Keratinocyte (primary cell): ENCODE measurements around the gene F12. TPM values are rescaled to one million over a fixed set of nuclear protein-coding genes. Genes with fewer than 3 reads are reported as not detected.

Source experiments
- DNase-seq: peaks from one replicate; pipeline ENCODE4 v3.0.0-alpha.2; 2011; ENCODE audit warnings: low read depth, missing footprints, low spot score
- FAIRE-seq: peaks from 2 replicates; lab custom pipeline; 2011; peaks lifted over from hg19 to GRCh38; lab: Jason Lieb, UNC
- H2AFZ ChIP-seq: 2 replicates; pipeline ENCODE4 v1.6.0; 2012; ENCODE audit warnings: low read length, control low read depth, inconsistent platforms; ENCODE audit not compliant: control insufficient read depth
- H3K27ac ChIP-seq: 2 replicates; pipeline ENCODE4 v1.5.1; 2011; ENCODE audit warnings: low read length; ENCODE audit not compliant: control insufficient read depth, insufficient read depth
- H3K27me3 ChIP-seq: 3 replicates; pipeline ENCODE4 v1.6.0; 2011; ENCODE audit warnings: low read length; ENCODE audit not compliant: control insufficient read depth, insufficient read depth; ENCODE audit errors: extremely low read depth
- H3K36me3 ChIP-seq, 2 experiments: 2 replicates in 1 of 2; 3 replicates in 1 of 2; pipeline ENCODE4 v1.5.1; 2011; ENCODE audit warnings: low read length in 2 of 2, mild to moderate bottlenecking in 1 of 2; ENCODE audit not compliant: control insufficient read depth in 2 of 2, insufficient read depth in 2 of 2; ENCODE audit errors: extremely low read depth in 1 of 2
- H3K4me1 ChIP-seq: 3 replicates; pipeline ENCODE4 v1.5.1; 2011; ENCODE audit warnings: low read length; ENCODE audit not compliant: control insufficient read depth, insufficient read depth; ENCODE audit errors: extremely low read depth
- H3K4me2 ChIP-seq: 3 replicates; pipeline ENCODE4 v1.6.0; 2011; ENCODE audit warnings: low read depth, low read length; ENCODE audit not compliant: control insufficient read depth, insufficient read depth; ENCODE audit errors: extremely low read depth
- H3K4me3 ChIP-seq, 3 experiments: fragments of 200-600 bp in 1 of 3; sonication (generic) in 1 of 3; 2 replicates in 2 of 3; 3 replicates in 1 of 3; pipeline ENCODE4 v1.5.1; 2011 to 2016; ENCODE audit warnings: low read length in 3 of 3, mild to moderate bottlenecking in 3 of 3, control low read depth in 2 of 3, inconsistent platforms in 1 of 3, low read depth in 1 of 3, mixed read lengths in 1 of 3, mixed run types in 1 of 3, moderate library complexity in 1 of 3; ENCODE audit not compliant: control insufficient read depth in 2 of 3, insufficient read depth in 2 of 3; ENCODE audit errors: extremely low read depth in 1 of 3
- H3K79me2 ChIP-seq: 2 replicates; pipeline ENCODE4 v1.6.0; 2012; ENCODE audit warnings: low read length; ENCODE audit not compliant: control insufficient read depth, insufficient read depth
- H3K9ac ChIP-seq: 3 replicates; pipeline ENCODE4 v1.6.0; 2011; ENCODE audit warnings: low read length; ENCODE audit not compliant: control insufficient read depth, insufficient read depth; ENCODE audit errors: extremely low read depth
- H3K9me1 ChIP-seq: 3 replicates; pipeline ENCODE4 v1.6.0; 2011; ENCODE audit warnings: low read length; ENCODE audit not compliant: control insufficient read depth, insufficient read depth; ENCODE audit errors: extremely low read depth
- H3K9me3 ChIP-seq: 2 replicates; pipeline ENCODE4 v1.5.1; 2012; ENCODE audit warnings: low read depth, low read length; ENCODE audit not compliant: control insufficient read depth
- H4K20me1 ChIP-seq: 3 replicates; pipeline ENCODE4 v1.6.0; 2011; ENCODE audit warnings: low read length; ENCODE audit not compliant: control insufficient read depth, insufficient read depth; ENCODE audit errors: extremely low read depth
- CTCF ChIP-seq, 3 experiments: IDR thresholded peaks in 1 of 3; conservative IDR thresholded peaks in 1 of 3; optimal IDR thresholded peaks in 1 of 3; 2 replicates in 2 of 3; 3 replicates in 1 of 3; pipeline versions ENCODE3 to v1.5.1; 2011; ENCODE audit warnings: low read length in 3 of 3, mild to moderate bottlenecking in 3 of 3, moderate library complexity in 2 of 3, control low read depth in 1 of 3, inconsistent platforms in 1 of 3; ENCODE audit not compliant: insufficient read depth in 2 of 3; ENCODE audit errors: extremely low read depth in 1 of 3
- EZH2 ChIP-seq: IDR thresholded peaks from one replicate; pipeline ENCODE4 v1.6.1; 2012; ENCODE audit warnings: inconsistent platforms, mild to moderate bottlenecking, low read length, moderate library complexity
- dilution Hi-C: fragments of 300-500 bp; cut with MboI; formaldehyde crosslinking; loops from one replicate; pipeline ENCODE4 v1.7.0; 2020; ENCODE audit warnings: low sequenced_read_pairs; ENCODE audit not compliant: extremely low pct_ligation_motif_present
- polyA plus RNA-seq, 5 experiments: library from polyadenylated mRNA; depleted of rRNA in 3 of 5; stranded (reverse) in 3 of 5; stranded (forward) in 1 of 5; unstranded in 1 of 5; fragments of >200 nt; gene quantifications; 1 replicate in 1 of 5; 2 replicates in 3 of 5; 3 replicates in 1 of 5; pipeline versions ENCODE4 v1.2.1 to v1.2.3, GENCODE V29; 2011 to 2012; ENCODE audit warnings: missing spikeins in 2 of 5, low read depth in 1 of 5, low replicate concordance in 1 of 5

F12 gene
- polyA plus RNA-seq, 1 donor (not counting 4 experiments of a cell fraction or from before 2014, with no cell fraction given) = 7.7 TPM

- Histone ChIP-seq H3K9me1 (no peaks in the 10 kb centered on the region), H3K9me3 (no peaks in the 10 kb centered on the region), H3K4me3 (peak overlapping the region; percentile 50 to 79 (median 71)), H3K36me3 (no peaks in the 10 kb centered on the region), H4K20me1 (no peaks in the 10 kb centered on the region), H3K27ac (peak overlapping the region; percentile 19), H2AFZ (peak overlapping the region; percentile 89), H3K27me3 (no peaks in the 10 kb centered on the region), H3K4me2 (peak overlapping the region; percentile 67), H3K9ac (peak overlapping the region; percentile 68), H3K4me1 (peaks cover 11% of the 10 kb centered on the region), H3K79me2 (no peaks in the 10 kb centered on the region)
- TF ChIP-seq CTCF (optimal IDR thresholded peaks at IDR 0.05 in 1 of 3, IDR thresholded peaks at IDR 0.05 in 1 of 3, conservative IDR thresholded peaks at IDR 0.05 in 1 of 3; ENCODE audit: extremely low read depth in 1 of 3, insufficient read depth in 2 of 3, low read length in 3 of 3) (peak in 2 of 3 experiments; percentile 74 to 82), EZH2 (no peak)
- FAIRE-seq = peak; percentile 88
- peak; percentile 44 for DNase-seq
- dilution Hi-C loops = no loop called here
Measured at GRCh38 chr5:177402271-177403043, 6.9 kb downstream of the F12 start.

GRCh38 chr5:177399997-177400868 is 9.1 kb downstream of the F12 start, which contains the start of gene PFN3:
TSS of gene PFN3 (minus strand) at chr5:177400661. CDS start at chr5:177400576, 85 bp downstream.
- Histone ChIP-seq H3K9me3 (no peaks in the 10 kb centered on the region), H3K27me3 (no peaks in the 10 kb centered on the region), H3K4me3 (no peak within 1 kb of the TSS), H3K9ac (no peak within 1 kb of the TSS), H3K4me2 (no peak within 1 kb of the TSS), H4K20me1 (no peaks in the 10 kb centered on the region), H3K27ac (no peak within 1 kb of the TSS), H3K9me1 (no peaks in the 10 kb centered on the region), H3K79me2 (no peaks in the 10 kb centered on the region), H3K36me3 (no peaks in the 10 kb centered on the region), H2AFZ (no peak within 1 kb of the TSS), H3K4me1 (peaks cover 11% of the 10 kb centered on the region)
- DNase-seq (no peak), FAIRE-seq (no peak)
- TF ChIP-seq CTCF (optimal IDR thresholded peaks at IDR 0.05 in 1 of 3, IDR thresholded peaks at IDR 0.05 in 1 of 3, conservative IDR thresholded peaks at IDR 0.05 in 1 of 3; ENCODE audit: extremely low read depth in 1 of 3, insufficient read depth in 2 of 3, low read length in 3 of 3) (no peak), EZH2 (no peak)
- dilution Hi-C loops = no loop called here
